Measurements from ENCODE around the gene GLB1L3.

DNA sequence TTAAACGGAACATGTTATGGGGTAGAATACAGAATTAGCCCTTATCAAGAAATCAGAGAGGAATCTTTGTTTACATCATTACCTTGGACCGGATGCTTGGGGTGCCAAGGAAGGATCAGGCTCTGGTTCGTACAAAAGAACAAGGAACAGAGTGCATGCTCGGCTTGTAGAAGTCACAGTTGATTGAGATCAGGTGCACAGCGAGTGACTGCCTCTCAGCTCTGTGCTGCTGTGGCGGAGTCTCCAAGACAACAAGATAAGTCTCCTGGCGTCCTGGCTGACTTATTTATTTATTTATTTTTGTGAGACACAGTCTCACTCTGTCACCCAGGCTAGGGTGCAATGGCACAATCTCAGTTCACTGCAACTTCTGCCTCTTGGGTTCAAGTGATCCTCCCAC, 87.4 kb downstream of the GLB1L3 start:
- TF ChIP-seq CTCF (IDR thresholded peaks at IDR 0.05), result no peak
- no peak for TF ChIP-seq POLR2A (IDR thresholded peaks at IDR 0.05)

Data from heart left ventricle (tissue), 13 donors.